HepG2 (cell line): Measurements from ENCODE around the gene LARP1. TPM values are rescaled to one million over a fixed set of nuclear protein-coding genes. Genes with fewer than 3 reads are reported as not detected.

ENCODE experiments used
- ARNT2 ChIP-seq: sonication (generic); formaldehyde crosslinking; IDR thresholded peaks from 2 replicates; pipeline ENCODE4 v1.8.0; 2022; ENCODE audit warnings: mild to moderate bottlenecking, low read depth, missing genetic modification reagents, moderate library complexity
- HDAC1 ChIP-seq: sonication (generic); formaldehyde crosslinking; IDR thresholded peaks from 2 replicates; pipeline ENCODE4 v1.5.1; 2020; ENCODE audit warnings: mild to moderate bottlenecking, missing genetic modification reagents
- LRRFIP1 ChIP-seq: sonication (generic); formaldehyde crosslinking; conservative IDR thresholded peaks from 2 replicates; pipeline ENCODE4 v1.4.0; 2020; ENCODE audit warnings: missing genetic modification reagents
- RBFOX2 ChIP-seq: fragments of 200-400 bp; formaldehyde crosslinking; IDR thresholded peaks from 2 replicates; pipeline ENCODE4 v1.6.1; 2017; ENCODE audit warnings: low read depth, mild to moderate bottlenecking, low read length
- RFX3 ChIP-seq: IDR thresholded peaks from 2 replicates; pipeline ENCODE4 v1.6.1; 2016; ENCODE audit warnings: missing biosample characterization, missing genetic modification reagents
- STAG1 ChIP-seq: sonication (generic); formaldehyde crosslinking; IDR thresholded peaks from 2 replicates; pipeline ENCODE4 v1.4.0; 2020; ENCODE audit warnings: missing genetic modification reagents
- TEAD2 ChIP-seq: sonication (generic); formaldehyde crosslinking; IDR thresholded peaks from 2 replicates; pipeline ENCODE4 v1.9.0; 2021; ENCODE audit warnings: missing genetic modification reagents
- WIZ ChIP-seq: sonication (generic); formaldehyde crosslinking; IDR thresholded peaks from 2 replicates; pipeline ENCODE4 v1.5.1; 2020; ENCODE audit warnings: mild to moderate bottlenecking, missing genetic modification reagents
- ZNF225 ChIP-seq: sonication (generic); formaldehyde crosslinking; IDR thresholded peaks from 2 replicates; pipeline ENCODE4 v1.4.0; 2020; ENCODE audit warnings: mild to moderate bottlenecking, missing genetic modification reagents
- ZNF251 ChIP-seq: sonication (generic); formaldehyde crosslinking; IDR thresholded peaks from 2 replicates; pipeline ENCODE4 v1.9.0; 2021; ENCODE audit warnings: mild to moderate bottlenecking, missing genetic modification reagents
- ZNF331 ChIP-seq: sonication (generic); formaldehyde crosslinking; IDR thresholded peaks from 2 replicates; pipeline ENCODE4 v1.4.0; 2020; ENCODE audit warnings: missing genetic modification reagents
- ZNF547 ChIP-seq: sonication (generic); formaldehyde crosslinking; IDR thresholded peaks from 2 replicates; pipeline ENCODE4 v1.5.1; 2020; ENCODE audit warnings: mild to moderate bottlenecking, missing genetic modification reagents
- ZNF770 ChIP-seq: sonication (generic); formaldehyde crosslinking; IDR thresholded peaks from 2 replicates; pipeline ENCODE4 v1.5.0; 2020; ENCODE audit warnings: mild to moderate bottlenecking, missing genetic modification reagents
- polyA plus RNA-seq, 8 experiments: library from polyadenylated mRNA; depleted of rRNA in 3 of 8; stranded (reverse) in 7 of 8; unstranded in 1 of 8; fragments of >200 nt; fragmentation: Illumina TruSeq in 4 of 8; extraction: Trizol in 4 of 8; gene quantifications; 2 replicates each; pipeline versions ENCODE4 v1.2.1 to v1.2.3, GENCODE V29; 2011 to 2016; ENCODE audit warnings: low read depth in 4 of 8, missing spikeins in 1 of 8, mixed read lengths in 1 of 8; ENCODE audit not compliant: insufficient read depth in 1 of 8
- total RNA-seq, 5 experiments: library from RNA; depleted of rRNA; stranded (reverse); fragments of >200 nt; fragmentation: Illumina TruSeq; extraction: Trizol; gene quantifications; 2 replicates each; pipeline ENCODE4 v1.2.3, GENCODE V29; 2016; ENCODE audit warnings: low read depth in 1 of 5
- TF ChIP-seq, protein P1 (sequence below): IDR thresholded peaks from 2 replicates; pipeline ENCODE4 v1.6.1; 2018; ENCODE audit warnings: missing genetic modification reagents

The LARP1 gene
- total and polyA plus RNA-seq, 2 of the 13 experiments (the other 11 are each of a cell fraction or from before 2014, with no cell fraction given), result 45.2 to 61.4 TPM

GRCh38 chr5:154756009-154756867 lies 1.1 kb downstream of the LARP1 start (continued):
- TF ChIP-seq RBFOX2 (peak; percentile 17; the same call in 1 of the 2 replicates), TEAD2 (no peak), RFX3 (CRISPR knock-in tag) (no peak), ZNF547 (CRISPR knock-in tag) (peak; percentile 56; the same call in 1 of the 2 replicates), HDAC1 (CRISPR knock-in tag) (0 out of 2 replicates have a peak, but pooled peaks have one; percentile 6), ZNF251 (no peak), ZNF225 (no peak), ZNF770 (CRISPR knock-in tag) (peak; percentile 69; the same call in 1 of the 2 replicates), LRRFIP1 (CRISPR knock-in tag) (no peak), ARNT2 (CRISPR knock-in tag) (no peak), STAG1 (CRISPR knock-in tag) (no peak), WIZ (CRISPR knock-in tag) (no peak), ZNF331 (CRISPR knock-in tag) (no peak)
- TF ChIP-seq, protein P1, sequence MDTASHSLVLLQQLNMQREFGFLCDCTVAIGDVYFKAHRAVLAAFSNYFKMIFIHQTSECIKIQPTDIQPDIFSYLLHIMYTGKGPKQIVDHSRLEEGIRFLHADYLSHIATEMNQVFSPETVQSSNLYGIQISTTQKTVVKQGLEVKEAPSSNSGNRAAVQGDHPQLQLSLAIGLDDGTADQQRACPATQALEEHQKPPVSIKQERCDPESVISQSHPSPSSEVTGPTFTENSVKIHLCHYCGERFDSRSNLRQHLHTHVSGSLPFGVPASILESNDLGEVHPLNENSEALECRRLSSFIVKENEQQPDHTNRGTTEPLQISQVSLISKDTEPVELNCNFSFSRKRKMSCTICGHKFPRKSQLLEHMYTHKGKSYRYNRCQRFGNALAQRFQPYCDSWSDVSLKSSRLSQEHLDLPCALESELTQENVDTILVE (CRISPR knock-in tag), result no peak
